IMR-90 (cell line): ENCODE data around the gene NOSTRIN.

Experiments
- BHLHE40 ChIP-seq: fragments of 150-350 bp; IDR thresholded peaks from 2 replicates; pipeline ENCODE4 v1.6.1; 2016; ENCODE audit warnings: mild to moderate bottlenecking, low read depth, low read length
- CEBPB ChIP-seq: IDR thresholded peaks from 2 replicates; pipeline ENCODE4 v1.6.1; 2012; ENCODE audit warnings: low read depth, low read length, improper control_type of control experiment
- MAFK ChIP-seq: IDR thresholded peaks from 2 replicates; pipeline ENCODE4 v1.6.1; 2012; ENCODE audit warnings: low read depth, low read length, improper control_type of control experiment
- MXI1 ChIP-seq: IDR thresholded peaks from 2 replicates; pipeline ENCODE4 v1.6.1; 2012; ENCODE audit warnings: low read depth, mild to moderate bottlenecking, low read length, moderate library complexity, borderline replicate concordance
- POLR2A ChIP-seq: IDR thresholded peaks from 2 replicates; pipeline ENCODE4 v1.6.1; 2012; ENCODE audit warnings: mild to moderate bottlenecking, low read depth, low read length
- TF ChIP-seq, protein P1 (sequence below): conservative IDR thresholded peaks from 2 replicates; pipeline ENCODE4 v1.5.1; 2012; ENCODE audit warnings: mild to moderate bottlenecking, low read depth, low read length, improper control_type of control experiment

- TF ChIP-seq MXI1 (no peak), POLR2A (no peak), MAFK (no peak), CEBPB (no peak), BHLHE40 (no peak)
- TF ChIP-seq, protein P1, sequence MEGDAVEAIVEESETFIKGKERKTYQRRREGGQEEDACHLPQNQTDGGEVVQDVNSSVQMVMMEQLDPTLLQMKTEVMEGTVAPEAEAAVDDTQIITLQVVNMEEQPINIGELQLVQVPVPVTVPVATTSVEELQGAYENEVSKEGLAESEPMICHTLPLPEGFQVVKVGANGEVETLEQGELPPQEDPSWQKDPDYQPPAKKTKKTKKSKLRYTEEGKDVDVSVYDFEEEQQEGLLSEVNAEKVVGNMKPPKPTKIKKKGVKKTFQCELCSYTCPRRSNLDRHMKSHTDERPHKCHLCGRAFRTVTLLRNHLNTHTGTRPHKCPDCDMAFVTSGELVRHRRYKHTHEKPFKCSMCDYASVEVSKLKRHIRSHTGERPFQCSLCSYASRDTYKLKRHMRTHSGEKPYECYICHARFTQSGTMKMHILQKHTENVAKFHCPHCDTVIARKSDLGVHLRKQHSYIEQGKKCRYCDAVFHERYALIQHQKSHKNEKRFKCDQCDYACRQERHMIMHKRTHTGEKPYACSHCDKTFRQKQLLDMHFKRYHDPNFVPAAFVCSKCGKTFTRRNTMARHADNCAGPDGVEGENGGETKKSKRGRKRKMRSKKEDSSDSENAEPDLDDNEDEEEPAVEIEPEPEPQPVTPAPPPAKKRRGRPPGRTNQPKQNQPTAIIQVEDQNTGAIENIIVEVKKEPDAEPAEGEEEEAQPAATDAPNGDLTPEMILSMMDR, result no peak
Measured at GRCh38 chr2:168825126-168825525, 22.7 kb downstream of the NOSTRIN start.
